IMR-90 (cell line): ENCODE measurements around the gene PRKN.

ENCODE experiments used
- CTCF ChIP-seq: conservative IDR thresholded peaks from 2 replicates; pipeline ENCODE4 v1.5.1; 2012; ENCODE audit warnings: mild to moderate bottlenecking, low read depth, low read length, improper control_type of control experiment
- MXI1 ChIP-seq: IDR thresholded peaks from 2 replicates; pipeline ENCODE4 v1.6.1; 2012; ENCODE audit warnings: low read depth, mild to moderate bottlenecking, low read length, moderate library complexity, borderline replicate concordance
- POLR2A ChIP-seq: IDR thresholded peaks from 2 replicates; pipeline ENCODE4 v1.6.1; 2012; ENCODE audit warnings: mild to moderate bottlenecking, low read depth, low read length
- RFX5 ChIP-seq: IDR thresholded peaks from 2 replicates; pipeline ENCODE4 v1.8.0; 2012; ENCODE audit warnings: low read depth, mild to moderate bottlenecking, low read length, moderate library complexity

- TF ChIP-seq RFX5 (no peak), CTCF (no peak), POLR2A (no peak), MXI1 (no peak)
These were observed 1095.8 kb downstream of the PRKN start for GRCh38 chr6:161631676-161632194.
